HUES64 (cell line): ENCODE measurements around the gene DNAJC1.
"Not testable (repeated sequence)": the region's sequence is repeated elsewhere in the genome, so short reads cannot be mapped to it uniquely, and the experiment has no call there.

ENCODE experiments used
- H3K27ac ChIP-seq: 2 replicates; pipeline ENCODE4 v1.7.0; 2013; ENCODE audit warnings: low read depth, low read length, inconsistent platforms
- H3K27me3 ChIP-seq: 2 replicates; pipeline ENCODE4 v1.6.1; 2013; ENCODE audit warnings: mild to moderate bottlenecking, low read length; ENCODE audit not compliant: insufficient read depth
- H3K36me3 ChIP-seq: 2 replicates; pipeline ENCODE4 v1.6.1; 2013; ENCODE audit warnings: mild to moderate bottlenecking, low read length; ENCODE audit not compliant: insufficient read depth
- H3K4me1 ChIP-seq: 2 replicates; pipeline ENCODE4 v1.6.1; 2013; ENCODE audit warnings: mild to moderate bottlenecking, low read length, moderate library complexity; ENCODE audit not compliant: insufficient read depth
- H3K4me3 ChIP-seq: 2 replicates; pipeline ENCODE4 v1.5.1; 2013; ENCODE audit warnings: mild to moderate bottlenecking, low read length, moderate library complexity
- H3K9ac ChIP-seq: 2 replicates; pipeline ENCODE4 v1.6.1; 2013; ENCODE audit warnings: mild to moderate bottlenecking, low read depth, low read length
- H3K9me3 ChIP-seq: 2 replicates; pipeline ENCODE4 v1.6.1; 2013; ENCODE audit warnings: low read depth, low read length; ENCODE audit not compliant: insufficient read depth
- WGBS: fragments of 150-250, 120-280 bp; methylation state at CpG from one replicate; pipeline ENCODE4 v1.1.7; 2013; ENCODE audit warnings: missing lambda C conversion rate; 5-methylcytosine and 5-hydroxymethylcytosine counted together

Gene DNAJC1

DNA sequence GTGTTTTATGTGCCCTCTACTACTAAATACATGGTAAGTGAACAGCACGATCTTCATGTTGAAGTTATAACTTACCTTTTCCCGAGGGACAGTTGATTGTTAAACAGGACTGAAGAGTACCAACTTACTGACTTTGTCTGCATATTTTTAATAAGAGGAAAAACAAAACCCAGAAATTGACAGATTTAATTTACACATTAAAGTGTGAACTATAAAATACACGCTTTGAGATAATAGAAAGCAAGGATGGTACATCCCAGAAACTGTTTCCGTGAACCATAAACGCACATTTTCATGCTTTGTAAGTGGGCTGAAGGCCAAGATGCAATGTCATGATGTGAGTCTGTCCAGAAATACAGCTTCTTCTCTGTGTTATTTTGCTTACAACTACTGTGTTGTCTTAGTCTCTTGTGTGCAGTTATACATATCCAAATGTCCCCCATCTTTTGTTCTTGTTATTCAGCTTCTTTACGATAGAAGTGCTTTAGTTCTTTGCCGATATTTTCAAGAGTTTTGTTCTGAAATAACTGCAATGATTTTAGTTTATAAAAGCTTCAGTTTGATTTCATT, 279.4 kb downstream of the DNAJC1 start:
- H3K4me1 ChIP-seq: peaks cover 51% of the 10 kb centered on the region
- no peaks in the 10 kb centered on the region for H3K9me3 ChIP-seq
- no peak overlapping the region for H3K9ac ChIP-seq
- no peaks in the 10 kb centered on the region for H3K27me3 ChIP-seq
- 0 out of 2 replicates have a peak overlapping the region, but pooled peaks have one; percentile 31 for H3K27ac ChIP-seq
- 92% methylated on average over 7 of the region's 7 CpGs for WGBS
- peaks cover 61% of the 10 kb centered on the region for H3K36me3 ChIP-seq
- H3K4me3 ChIP-seq: no peak overlapping the region

- no peak overlapping the region for H3K9ac ChIP-seq
- H3K4me3 ChIP-seq: no peak overlapping the region
- no peaks in the 10 kb centered on the region for H3K27me3 ChIP-seq
- peaks cover 42% of the 10 kb centered on the region for H3K4me1 ChIP-seq
- no peaks in the 10 kb centered on the region for H3K9me3 ChIP-seq
- WGBS: no CpG with 5 or more reads among the region's 2 CpGs
- H3K36me3 ChIP-seq: peaks cover 50% of the 10 kb centered on the region
- H3K27ac ChIP-seq: no peak overlapping the region
Measured at GRCh38 chr10:21722209-21722608, 281.3 kb downstream of the DNAJC1 start.

DNA sequence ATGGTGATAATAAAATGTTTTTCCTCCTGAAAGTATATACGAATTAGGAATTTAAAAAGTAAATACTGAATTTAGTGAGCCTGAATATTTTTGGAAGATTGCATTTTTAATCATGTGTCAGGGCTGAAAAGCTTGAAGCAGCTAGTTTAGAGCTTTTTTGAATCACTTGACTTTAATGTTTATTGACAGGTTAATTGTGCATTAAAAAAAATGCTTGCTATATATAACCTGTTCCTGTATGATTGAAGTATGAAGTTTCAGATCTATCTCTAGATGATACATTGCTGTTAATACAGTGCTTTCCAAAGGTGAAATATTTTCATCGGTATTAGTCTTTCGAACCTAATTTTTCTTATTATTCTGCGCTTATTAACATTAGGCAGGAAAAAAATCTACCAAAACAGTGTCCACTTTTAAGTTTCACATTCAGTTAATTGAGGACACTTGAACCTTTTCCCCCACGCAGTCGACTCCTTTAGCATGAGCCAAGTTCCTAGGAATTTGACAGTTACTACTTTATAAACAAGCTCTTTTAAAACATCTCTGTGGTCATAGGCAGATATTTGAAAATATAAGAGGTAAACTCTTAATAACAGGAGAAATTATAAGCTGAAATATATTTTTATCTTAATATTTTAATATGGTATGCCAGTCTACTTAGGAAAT, 282.4 kb downstream of the DNAJC1 start:
- Histone ChIP-seq H3K9ac (no peak overlapping the region), H3K27me3 (no peaks in the 10 kb centered on the region), H3K27ac (0 out of 2 replicates have a peak overlapping the region, but pooled peaks have one; percentile 52), H3K4me1 (peaks cover 31% of the 10 kb centered on the region), H3K9me3 (no peaks in the 10 kb centered on the region), H3K4me3 (no peak overlapping the region), H3K36me3 (peaks cover 40% of the 10 kb centered on the region)
- WGBS: 91% methylated on average over 6 of the region's 6 CpGs

DNA sequence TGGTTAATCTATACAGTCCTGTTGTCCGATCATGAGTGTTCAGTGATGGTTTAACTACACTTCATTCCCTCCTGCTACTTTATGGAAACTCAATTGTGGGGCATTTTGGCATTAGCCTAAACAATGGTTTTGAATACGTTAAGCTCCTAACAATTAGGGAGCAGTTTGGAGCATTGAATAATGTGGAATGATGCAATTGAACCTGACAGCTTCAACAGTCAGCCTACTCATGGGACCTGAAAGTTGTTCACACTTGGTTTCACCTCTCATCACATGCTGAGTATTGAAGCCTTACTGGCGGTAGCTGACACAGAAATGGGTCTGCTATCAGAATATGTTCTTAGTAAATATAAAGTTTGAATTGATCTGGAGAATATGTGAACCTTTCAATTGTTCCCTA, 283.4 kb downstream of the DNAJC1 start:
- Histone ChIP-seq H3K9ac (0 out of 2 replicates have a peak overlapping the region, but pooled peaks have one; percentile 13), H3K27ac (peak overlapping the region; percentile 52; the same call in 1 of the 2 replicates), H3K4me3 (no peak overlapping the region), H3K36me3 (peaks cover 48% of the 10 kb centered on the region), H3K9me3 (no peaks in the 10 kb centered on the region), H3K27me3 (no peaks in the 10 kb centered on the region), H3K4me1 (peaks cover 26% of the 10 kb centered on the region)
- 65% methylated on average over 2 of the region's 3 CpGs for WGBS

GRCh38 chr10:21719502-21719901, 284.0 kb downstream of the DNAJC1 start:
- no peak overlapping the region for H3K4me3 ChIP-seq
- no peaks in the 10 kb centered on the region for H3K27me3 ChIP-seq
- peaks cover 54% of the 10 kb centered on the region for H3K36me3 ChIP-seq
- peaks cover 21% of the 10 kb centered on the region for H3K4me1 ChIP-seq
- peak overlapping the region; percentile 3; the same call in 1 of the 2 replicates for H3K27ac ChIP-seq
- H3K9ac ChIP-seq: no peak overlapping the region
- no peaks in the 10 kb centered on the region for H3K9me3 ChIP-seq
- 100% methylated on average over 1 of the region's 1 CpG for whole genome bisulfite sequencing

DNA sequence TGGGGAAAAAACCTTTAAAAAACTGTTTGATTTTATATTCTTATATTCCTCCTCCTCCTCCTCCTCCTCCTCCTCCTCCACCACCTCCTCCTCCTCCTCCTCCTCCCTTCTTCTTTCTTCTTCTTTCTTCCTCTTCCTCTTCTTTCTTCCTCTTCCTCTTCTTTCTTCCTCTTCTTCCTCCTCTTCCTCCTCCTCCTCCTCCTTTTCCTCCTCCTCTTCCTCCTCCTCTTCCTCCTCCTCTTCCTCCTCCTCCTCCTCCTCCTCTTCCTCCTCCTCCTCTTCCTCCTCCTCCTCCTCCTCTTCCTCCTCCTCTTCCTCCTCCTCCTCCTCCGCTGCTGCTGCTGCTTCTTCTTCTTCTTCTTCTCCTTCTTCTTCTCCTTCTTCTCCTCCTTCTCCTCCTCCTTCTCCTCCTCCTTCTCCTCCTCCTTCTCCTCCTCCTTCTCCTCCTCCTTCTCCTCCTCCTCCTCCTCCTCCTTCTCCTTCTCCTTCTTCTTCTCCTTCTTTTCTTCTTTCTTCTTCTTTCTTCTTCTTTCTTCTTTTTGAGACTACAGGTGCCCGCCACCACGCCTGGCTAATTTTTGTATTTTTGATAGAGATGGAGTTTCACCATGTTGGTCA, 286.0 kb downstream of the DNAJC1 start:
- not testable (repeated sequence) for H3K9ac ChIP-seq, H3K27ac ChIP-seq, H3K9me3 ChIP-seq, H3K4me3 ChIP-seq, H3K27me3 ChIP-seq
- Histone ChIP-seq H3K36me3 (peaks cover 58% of the 10 kb centered on the region), H3K4me1 (peaks cover 14% of the 10 kb centered on the region)
- 95% methylated on average over 3 of the region's 3 CpGs for WGBS

DNA sequence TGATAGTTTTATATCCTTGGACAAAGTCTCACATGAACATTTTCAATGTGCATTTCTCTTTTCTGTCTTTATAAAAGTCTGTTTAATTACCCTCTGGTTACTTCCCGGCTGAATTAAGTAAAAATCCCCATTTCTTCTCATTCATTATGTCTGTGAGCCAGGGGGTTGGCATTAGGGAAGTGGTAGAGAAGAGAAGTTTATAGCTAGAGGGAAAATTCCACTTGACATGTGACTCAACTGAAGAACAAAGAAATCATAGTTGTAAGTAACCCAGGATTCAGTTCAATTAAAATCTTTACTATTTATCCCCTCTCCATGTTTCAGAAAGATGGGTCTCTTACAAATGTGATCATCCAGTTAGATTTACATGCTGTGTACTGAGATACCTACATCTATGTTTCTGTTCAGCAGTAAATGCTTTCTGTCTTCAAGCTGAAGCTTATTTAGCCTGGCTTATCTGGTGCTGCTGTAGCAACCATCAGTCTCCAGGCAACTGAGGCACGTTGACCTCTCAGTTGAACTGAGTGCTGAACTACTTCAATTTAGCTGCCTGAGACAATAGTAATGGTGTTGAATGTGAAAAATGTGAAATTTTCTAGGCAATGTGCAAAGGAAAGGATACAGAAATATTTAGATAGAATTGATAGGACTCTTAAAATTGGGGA, 287.9 kb downstream of the DNAJC1 start:
- Histone ChIP-seq H3K4me1 (peaks cover 13% of the 10 kb centered on the region), H3K9ac (no peak overlapping the region), H3K27ac (peak overlapping the region; percentile 10; the same call in 1 of the 2 replicates), H3K9me3 (no peaks in the 10 kb centered on the region), H3K4me3 (no peak overlapping the region), H3K27me3 (no peaks in the 10 kb centered on the region), H3K36me3 (peaks cover 55% of the 10 kb centered on the region)
- WGBS: 88% methylated on average over 1 of the region's 2 CpGs

GRCh38 chr10:21712975-21713374, 290.6 kb downstream of the DNAJC1 start:
- Histone ChIP-seq H3K27ac (no peak overlapping the region), H3K4me3 (no peak overlapping the region), H3K36me3 (peaks cover 48% of the 10 kb centered on the region), H3K4me1 (no peaks in the 10 kb centered on the region; the same call in 1 of the 2 replicates), H3K9ac (no peak overlapping the region), H3K9me3 (no peaks in the 10 kb centered on the region), H3K27me3 (no peaks in the 10 kb centered on the region)
- 94% methylated on average over 4 of the region's 4 CpGs for WGBS

- H3K36me3 ChIP-seq: peaks cover 15% of the 10 kb centered on the region; the same call in 1 of the 2 replicates
- 95% methylated on average over 3 of the region's 3 CpGs for WGBS
- no peak overlapping the region for H3K9ac ChIP-seq
- no peaks in the 10 kb centered on the region for H3K27me3 ChIP-seq
- no peaks in the 10 kb centered on the region for H3K4me1 ChIP-seq
- no peaks in the 10 kb centered on the region for H3K9me3 ChIP-seq
- H3K27ac ChIP-seq: no peak overlapping the region
- H3K4me3 ChIP-seq: no peak overlapping the region
Measured at GRCh38 chr10:21707498-21707897, 296.0 kb downstream of the DNAJC1 start.
